GM23338 (cell line): ENCODE data around the gene WFDC12.

Experiments used
- CREB1 ChIP-seq: fragments of 250-450 bp; sonication (Bioruptor Pico); IDR thresholded peaks from 2 replicates; pipeline ENCODE4 v1.5.0; 2020; ENCODE audit warnings: low read depth, mild to moderate bottlenecking, moderate library complexity
- EZH2 ChIP-seq: fragments of 200-600 bp; sonication (generic); IDR thresholded peaks from one replicate; pipeline ENCODE4 v1.8.0; 2017; ENCODE audit warnings: antibody characterized with exemption, mild to moderate bottlenecking, low read depth; ENCODE audit not compliant: unreplicated experiment
- EZH2phosphoT487 ChIP-seq: fragments of 200-600 bp; sonication (generic); IDR thresholded peaks from one replicate; pipeline ENCODE4 v1.8.1; 2018; ENCODE audit warnings: antibody characterized with exemption; ENCODE audit not compliant: unreplicated experiment
- JUNB ChIP-seq: IDR thresholded peaks from one replicate; pipeline ENCODE4 v1.6.1; 2016; ENCODE audit warnings: antibody characterized with exemption; ENCODE audit not compliant: unreplicated experiment
- NANOG ChIP-seq: IDR thresholded peaks from 2 replicates; pipeline ENCODE4 v1.6.1; 2016; ENCODE audit warnings: antibody characterized with exemption, borderline replicate concordance
- POLR2AphosphoS5 ChIP-seq: IDR thresholded peaks from 2 replicates; pipeline ENCODE4 v1.6.1; 2016; ENCODE audit warnings: antibody characterized with exemption, low read depth
- STAT1 ChIP-seq: IDR thresholded peaks from one replicate; pipeline ENCODE4 v1.6.1; 2016; ENCODE audit warnings: antibody characterized with exemption; ENCODE audit not compliant: unreplicated experiment
- ZNF331 ChIP-seq: fragments of 250-450 bp; sonication (Bioruptor Pico); IDR thresholded peaks from 2 replicates; pipeline ENCODE4 v1.5.0; 2020; ENCODE audit warnings: low read depth, mild to moderate bottlenecking, moderate library complexity
- ZNF462 ChIP-seq: fragments of 250-450 bp; sonication (Bioruptor Pico); IDR thresholded peaks from 2 replicates; pipeline ENCODE4 v1.5.0; 2020; ENCODE audit warnings: mild to moderate bottlenecking, moderate library complexity
- TF ChIP-seq, protein P1 (sequence below), 2 experiments: fragments of 200-600 bp in 1 of 2; sonication (generic) in 1 of 2; conservative IDR thresholded peaks; 2 replicates each; pipeline versions ENCODE4 v1.5.1 to v1.6.1; 2016 to 2017; ENCODE audit warnings: antibody characterized with exemption in 2 of 2, low read depth in 2 of 2, mild to moderate bottlenecking in 2 of 2, moderate library complexity in 1 of 2
- TF ChIP-seq, protein P2 (sequence below): IDR thresholded peaks from 2 replicates; pipeline ENCODE4 v1.6.1; 2016; ENCODE audit warnings: antibody characterized with exemption
- TF ChIP-seq, protein P3 (sequence below): IDR thresholded peaks from one replicate; pipeline ENCODE4 v1.6.1; 2018; ENCODE audit warnings: antibody characterized with exemption; ENCODE audit not compliant: unreplicated experiment

DNA sequence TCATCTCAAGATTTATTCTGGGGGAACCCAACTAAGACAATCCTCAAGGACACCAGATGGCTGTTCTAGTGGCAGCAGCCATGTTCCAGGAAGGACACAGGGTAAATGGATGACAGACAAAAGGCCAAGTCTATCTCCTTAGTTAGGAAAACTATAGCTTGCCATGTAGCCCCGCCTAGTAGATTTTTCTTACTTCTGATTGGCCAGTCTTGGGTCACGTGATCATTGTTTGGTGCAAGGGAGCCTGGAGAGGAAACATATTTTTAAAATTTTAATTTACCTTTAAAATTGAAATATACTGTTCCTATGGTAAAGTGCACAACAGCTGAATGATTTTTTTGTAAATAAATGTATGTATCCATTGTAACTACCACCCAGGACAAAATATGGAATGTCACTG is 18.9 kb downstream of the WFDC12 start:
- TF ChIP-seq, protein P1, sequence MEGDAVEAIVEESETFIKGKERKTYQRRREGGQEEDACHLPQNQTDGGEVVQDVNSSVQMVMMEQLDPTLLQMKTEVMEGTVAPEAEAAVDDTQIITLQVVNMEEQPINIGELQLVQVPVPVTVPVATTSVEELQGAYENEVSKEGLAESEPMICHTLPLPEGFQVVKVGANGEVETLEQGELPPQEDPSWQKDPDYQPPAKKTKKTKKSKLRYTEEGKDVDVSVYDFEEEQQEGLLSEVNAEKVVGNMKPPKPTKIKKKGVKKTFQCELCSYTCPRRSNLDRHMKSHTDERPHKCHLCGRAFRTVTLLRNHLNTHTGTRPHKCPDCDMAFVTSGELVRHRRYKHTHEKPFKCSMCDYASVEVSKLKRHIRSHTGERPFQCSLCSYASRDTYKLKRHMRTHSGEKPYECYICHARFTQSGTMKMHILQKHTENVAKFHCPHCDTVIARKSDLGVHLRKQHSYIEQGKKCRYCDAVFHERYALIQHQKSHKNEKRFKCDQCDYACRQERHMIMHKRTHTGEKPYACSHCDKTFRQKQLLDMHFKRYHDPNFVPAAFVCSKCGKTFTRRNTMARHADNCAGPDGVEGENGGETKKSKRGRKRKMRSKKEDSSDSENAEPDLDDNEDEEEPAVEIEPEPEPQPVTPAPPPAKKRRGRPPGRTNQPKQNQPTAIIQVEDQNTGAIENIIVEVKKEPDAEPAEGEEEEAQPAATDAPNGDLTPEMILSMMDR (conservative IDR thresholded peaks at IDR 0.05; ENCODE audit: low read depth in 2 of 2) = no peak
- TF ChIP-seq POLR2AphosphoS5 = no peak
- no peak for TF ChIP-seq EZH2
- no peak for TF ChIP-seq JUNB
- TF ChIP-seq EZH2phosphoT487 = no peak
- no peak for TF ChIP-seq CREB1
- TF ChIP-seq, protein P2, sequence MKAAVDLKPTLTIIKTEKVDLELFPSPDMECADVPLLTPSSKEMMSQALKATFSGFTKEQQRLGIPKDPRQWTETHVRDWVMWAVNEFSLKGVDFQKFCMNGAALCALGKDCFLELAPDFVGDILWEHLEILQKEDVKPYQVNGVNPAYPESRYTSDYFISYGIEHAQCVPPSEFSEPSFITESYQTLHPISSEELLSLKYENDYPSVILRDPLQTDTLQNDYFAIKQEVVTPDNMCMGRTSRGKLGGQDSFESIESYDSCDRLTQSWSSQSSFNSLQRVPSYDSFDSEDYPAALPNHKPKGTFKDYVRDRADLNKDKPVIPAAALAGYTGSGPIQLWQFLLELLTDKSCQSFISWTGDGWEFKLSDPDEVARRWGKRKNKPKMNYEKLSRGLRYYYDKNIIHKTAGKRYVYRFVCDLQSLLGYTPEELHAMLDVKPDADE = no peak
- TF ChIP-seq, protein P3, sequence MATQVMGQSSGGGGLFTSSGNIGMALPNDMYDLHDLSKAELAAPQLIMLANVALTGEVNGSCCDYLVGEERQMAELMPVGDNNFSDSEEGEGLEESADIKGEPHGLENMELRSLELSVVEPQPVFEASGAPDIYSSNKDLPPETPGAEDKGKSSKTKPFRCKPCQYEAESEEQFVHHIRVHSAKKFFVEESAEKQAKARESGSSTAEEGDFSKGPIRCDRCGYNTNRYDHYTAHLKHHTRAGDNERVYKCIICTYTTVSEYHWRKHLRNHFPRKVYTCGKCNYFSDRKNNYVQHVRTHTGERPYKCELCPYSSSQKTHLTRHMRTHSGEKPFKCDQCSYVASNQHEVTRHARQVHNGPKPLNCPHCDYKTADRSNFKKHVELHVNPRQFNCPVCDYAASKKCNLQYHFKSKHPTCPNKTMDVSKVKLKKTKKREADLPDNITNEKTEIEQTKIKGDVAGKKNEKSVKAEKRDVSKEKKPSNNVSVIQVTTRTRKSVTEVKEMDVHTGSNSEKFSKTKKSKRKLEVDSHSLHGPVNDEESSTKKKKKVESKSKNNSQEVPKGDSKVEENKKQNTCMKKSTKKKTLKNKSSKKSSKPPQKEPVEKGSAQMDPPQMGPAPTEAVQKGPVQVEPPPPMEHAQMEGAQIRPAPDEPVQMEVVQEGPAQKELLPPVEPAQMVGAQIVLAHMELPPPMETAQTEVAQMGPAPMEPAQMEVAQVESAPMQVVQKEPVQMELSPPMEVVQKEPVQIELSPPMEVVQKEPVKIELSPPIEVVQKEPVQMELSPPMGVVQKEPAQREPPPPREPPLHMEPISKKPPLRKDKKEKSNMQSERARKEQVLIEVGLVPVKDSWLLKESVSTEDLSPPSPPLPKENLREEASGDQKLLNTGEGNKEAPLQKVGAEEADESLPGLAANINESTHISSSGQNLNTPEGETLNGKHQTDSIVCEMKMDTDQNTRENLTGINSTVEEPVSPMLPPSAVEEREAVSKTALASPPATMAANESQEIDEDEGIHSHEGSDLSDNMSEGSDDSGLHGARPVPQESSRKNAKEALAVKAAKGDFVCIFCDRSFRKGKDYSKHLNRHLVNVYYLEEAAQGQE = no peak
- no peak for TF ChIP-seq ZNF331 (CRISPR knock-in tag)
- TF ChIP-seq ZNF462 (CRISPR knock-in tag) = no peak
- no peak for TF ChIP-seq STAT1
- no peak for TF ChIP-seq NANOG
